IPS-18a (cell line): ENCODE measurements around the gene REST.

Experiments
- H3K27ac ChIP-seq: one replicate; pipeline ENCODE4 v1.5.1; 2013; ENCODE audit warnings: low read length
- H3K27me3 ChIP-seq: one replicate; pipeline ENCODE4 v1.6.1; 2013; ENCODE audit warnings: mild to moderate bottlenecking, low read length; ENCODE audit not compliant: control insufficient read depth, insufficient read depth
- H3K36me3 ChIP-seq: one replicate; pipeline ENCODE4 v1.6.1; 2013; ENCODE audit warnings: low read depth, low read length; ENCODE audit not compliant: control insufficient read depth
- H3K4me1 ChIP-seq: one replicate; pipeline ENCODE4 v1.6.1; 2013; ENCODE audit warnings: low read depth, low read length; ENCODE audit not compliant: control insufficient read depth
- H3K4me3 ChIP-seq: one replicate; pipeline ENCODE4 v1.5.1; 2013; ENCODE audit warnings: low read length
- H3K9ac ChIP-seq: one replicate; pipeline ENCODE4 v1.6.1; 2013; ENCODE audit warnings: mild to moderate bottlenecking, low read length, moderate library complexity
- H3K9me3 ChIP-seq: one replicate; pipeline ENCODE4 v1.6.1; 2013; ENCODE audit warnings: low read depth, low read length; ENCODE audit not compliant: control insufficient read depth

REST gene

DNA sequence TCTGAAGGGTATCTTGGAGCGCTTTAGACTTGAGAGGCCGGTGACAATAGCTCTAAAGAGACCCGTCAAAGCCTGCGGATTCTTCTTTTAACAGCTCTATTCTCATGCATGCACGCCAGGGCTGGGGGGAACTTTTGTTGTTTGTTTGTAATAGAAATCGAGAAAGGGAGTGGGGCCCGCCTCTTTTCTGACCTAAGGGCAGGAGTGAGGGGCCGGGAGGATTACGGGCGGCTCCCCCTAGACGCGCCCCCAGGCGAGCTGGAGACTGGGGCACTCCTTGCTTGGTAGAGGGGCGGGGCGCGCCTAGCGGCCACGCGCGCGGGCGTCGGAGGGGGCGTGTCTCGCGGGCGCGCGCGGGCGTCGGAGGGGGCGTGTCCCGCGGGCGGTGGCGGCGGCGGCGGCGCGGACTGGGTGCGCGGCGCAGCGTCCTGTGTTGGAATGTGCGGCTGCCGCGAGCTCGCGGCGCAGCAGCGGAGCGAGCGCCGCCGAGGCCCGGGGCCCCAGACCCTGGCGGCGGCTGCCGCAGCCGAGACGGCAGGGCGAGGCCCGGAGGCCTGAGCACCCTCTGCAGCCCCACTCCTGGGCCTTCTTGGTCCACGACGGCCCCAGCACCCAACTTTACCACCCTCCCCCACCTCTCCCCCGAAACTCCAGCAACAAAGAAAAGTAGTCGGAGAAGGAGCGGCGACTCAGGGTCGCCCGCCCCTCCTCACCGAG, at the start of gene REST:
TSS of gene REST (plus strand) at position 412 of the 717 bp plus-strand sequence. CDS start 2,739 bp downstream, outside the sequence.
- Histone ChIP-seq H3K36me3 (peaks cover 10% of the 10 kb centered on the region), H3K9ac (peak within 1 kb of the TSS; percentile 91), H3K4me1 (peaks cover 37% of the 10 kb centered on the region), H3K27me3 (peaks cover 18% of the 10 kb centered on the region), H3K4me3 (peak within 1 kb of the TSS; percentile 99), H3K9me3 (no peaks in the 10 kb centered on the region), H3K27ac (peak within 1 kb of the TSS; percentile 47)

- Histone ChIP-seq H3K9ac (no peak overlapping the region), H3K27me3 (peaks cover 6% of the 10 kb centered on the region), H3K36me3 (no peaks in the 10 kb centered on the region), H3K4me3 (no peak overlapping the region), H3K9me3 (no peaks in the 10 kb centered on the region), H3K4me1 (peaks cover 6% of the 10 kb centered on the region), H3K27ac (no peak overlapping the region)
Observed at GRCh38 chr4:56859841-56860240, 47.9 kb upstream of the REST start.

GRCh38 chr4:56860781-56861180, 46.9 kb upstream of the REST start:
- peaks cover 6% of the 10 kb centered on the region for H3K4me1 ChIP-seq
- peaks cover 6% of the 10 kb centered on the region for H3K27me3 ChIP-seq
- no peak overlapping the region for H3K27ac ChIP-seq
- H3K9ac ChIP-seq, result no peak overlapping the region
- H3K9me3 ChIP-seq, result no peaks in the 10 kb centered on the region
- H3K4me3 ChIP-seq, result no peak overlapping the region
- H3K36me3 ChIP-seq, result no peaks in the 10 kb centered on the region

DNA sequence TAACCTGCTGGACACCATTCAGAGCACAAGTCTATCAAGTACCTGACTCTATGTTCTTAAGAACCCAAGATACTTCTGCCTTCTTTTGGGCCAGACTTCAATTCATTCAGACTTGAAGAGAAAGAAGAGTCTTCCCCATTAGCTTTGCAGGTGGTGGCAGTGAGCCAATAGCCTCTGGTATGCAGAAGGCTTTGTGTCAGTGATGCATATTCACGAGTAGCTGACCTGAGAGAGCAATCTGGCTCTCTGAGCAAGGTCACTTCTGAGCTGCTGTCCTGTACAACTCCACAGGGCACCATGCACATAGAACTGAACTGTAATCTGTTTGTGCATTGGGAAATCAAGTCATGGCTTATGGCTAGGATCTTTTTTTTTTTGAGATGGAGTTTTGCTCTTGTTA, 46.3 kb upstream of the REST start:
- H3K27ac ChIP-seq, result no peak overlapping the region
- peaks cover 6% of the 10 kb centered on the region for H3K4me1 ChIP-seq
- no peak overlapping the region for H3K4me3 ChIP-seq

DNA sequence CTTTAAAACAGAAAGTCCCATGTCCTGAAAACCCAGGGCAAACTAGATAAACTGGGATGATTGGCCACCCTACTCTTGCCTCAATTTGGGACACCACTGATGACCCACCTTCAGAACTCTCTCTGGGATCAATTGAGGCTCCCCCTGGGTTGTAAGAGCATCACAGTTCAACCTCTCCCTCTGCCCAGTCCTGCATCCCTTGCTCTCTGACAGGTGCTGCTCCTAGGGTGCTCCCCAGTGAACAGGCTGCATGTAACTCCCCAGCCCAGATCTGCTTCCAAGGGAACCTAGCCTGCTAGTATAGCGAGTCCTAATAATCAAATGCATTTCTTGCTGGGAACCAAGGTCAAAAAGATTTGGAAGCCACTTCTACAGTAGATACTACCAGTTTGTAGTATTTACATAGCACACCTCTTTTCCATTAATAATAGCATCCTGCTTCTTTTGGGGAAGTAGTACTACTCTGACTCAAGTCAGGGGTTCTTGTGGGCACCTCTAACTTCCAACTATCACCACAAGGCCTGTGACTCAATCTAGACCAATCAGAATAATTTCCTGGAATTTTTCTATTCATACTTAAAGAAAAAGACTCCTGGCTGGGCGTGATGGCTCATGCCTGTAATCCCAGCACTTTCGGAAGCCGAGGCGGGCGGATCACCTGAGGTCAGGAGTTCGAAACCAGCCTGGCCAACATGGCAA, 44.1 kb upstream of the REST start:
- Histone ChIP-seq H3K27me3 (no peaks in the 10 kb centered on the region), H3K9ac (no peak overlapping the region), H3K27ac (no peak overlapping the region), H3K36me3 (no peaks in the 10 kb centered on the region), H3K4me3 (no peak overlapping the region), H3K4me1 (peaks cover 6% of the 10 kb centered on the region), H3K9me3 (no peaks in the 10 kb centered on the region)

More for the DNA sequence above, 46.3 kb upstream of the REST start:
- H3K27me3 ChIP-seq, result peaks cover 6% of the 10 kb centered on the region
- no peak overlapping the region for H3K9ac ChIP-seq
- no peaks in the 10 kb centered on the region for H3K9me3 ChIP-seq
- no peaks in the 10 kb centered on the region for H3K36me3 ChIP-seq

- no peak overlapping the region for H3K4me3 ChIP-seq
- H3K36me3 ChIP-seq, result no peaks in the 10 kb centered on the region
- H3K27me3 ChIP-seq, result no peaks in the 10 kb centered on the region
- no peak overlapping the region for H3K9ac ChIP-seq
- no peaks in the 10 kb centered on the region for H3K9me3 ChIP-seq
- no peak overlapping the region for H3K27ac ChIP-seq
- peaks cover 18% of the 10 kb centered on the region for H3K4me1 ChIP-seq
Observed at GRCh38 chr4:56870946-56871345, 36.8 kb upstream of the REST start.

- H3K36me3 ChIP-seq, result no peaks in the 10 kb centered on the region
- no peak overlapping the region for H3K27ac ChIP-seq
- no peak overlapping the region for H3K9ac ChIP-seq
- H3K4me3 ChIP-seq, result no peak overlapping the region
- no peaks in the 10 kb centered on the region for H3K9me3 ChIP-seq
- no peaks in the 10 kb centered on the region for H3K27me3 ChIP-seq
- peaks cover 18% of the 10 kb centered on the region for H3K4me1 ChIP-seq
Observed at GRCh38 chr4:56871371-56871866, 36.3 kb upstream of the REST start.

DNA sequence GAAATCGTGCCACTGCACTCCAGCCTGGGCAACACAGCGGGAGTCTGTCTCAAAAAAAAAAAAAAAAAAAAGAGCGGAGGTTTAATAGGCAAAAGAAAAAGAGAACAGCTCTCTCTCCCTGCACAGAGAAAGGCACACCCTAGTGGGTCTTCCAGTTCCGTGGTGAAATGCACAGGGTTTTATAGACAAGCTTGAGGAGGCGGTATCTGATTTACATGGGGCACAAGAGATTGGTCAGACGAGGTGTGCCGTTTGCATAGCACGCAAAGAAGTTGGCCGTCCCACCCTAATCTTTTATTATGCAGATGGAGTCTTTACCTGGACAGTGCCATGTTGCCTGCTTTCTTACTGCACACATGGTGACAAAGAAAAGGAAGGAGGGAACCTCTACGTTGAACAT, 33.5 kb upstream of the REST start:
- H3K27ac ChIP-seq, result no peak overlapping the region
- no peaks in the 10 kb centered on the region for H3K27me3 ChIP-seq
- H3K4me3 ChIP-seq, result peak overlapping the region; percentile 29
- H3K4me1 ChIP-seq, result peaks cover 18% of the 10 kb centered on the region
- no peaks in the 10 kb centered on the region for H3K9me3 ChIP-seq
- H3K9ac ChIP-seq, result peak overlapping the region; percentile 43
- H3K36me3 ChIP-seq, result no peaks in the 10 kb centered on the region

DNA sequence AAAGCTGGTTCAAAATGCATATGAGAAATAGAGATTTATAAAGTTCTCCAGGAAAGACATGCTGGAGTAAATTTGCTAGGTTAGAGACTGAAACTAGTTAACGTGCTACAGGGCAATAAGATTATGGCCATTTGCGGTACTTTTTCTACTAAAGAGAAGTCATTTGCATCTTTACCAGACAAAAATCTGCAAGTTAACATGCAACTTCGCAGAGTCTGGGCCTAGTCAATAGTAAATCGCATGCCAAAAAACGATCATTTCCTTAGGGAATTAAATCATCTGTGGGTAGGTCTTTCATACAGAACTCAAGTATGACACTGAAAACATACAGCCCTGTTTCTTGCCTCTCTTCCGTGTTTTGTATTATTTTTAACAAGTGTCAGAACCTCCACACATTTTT, 32.8 kb upstream of the REST start:
- H3K9me3 ChIP-seq, result no peaks in the 10 kb centered on the region
- H3K27ac ChIP-seq, result no peak overlapping the region
- peaks cover 18% of the 10 kb centered on the region for H3K4me1 ChIP-seq
- H3K27me3 ChIP-seq, result no peaks in the 10 kb centered on the region
- H3K4me3 ChIP-seq, result no peak overlapping the region
- H3K9ac ChIP-seq, result peak overlapping the region; percentile 43
- no peaks in the 10 kb centered on the region for H3K36me3 ChIP-seq

- no peak overlapping the region for H3K27ac ChIP-seq
- H3K9ac ChIP-seq, result no peak overlapping the region
- no peaks in the 10 kb centered on the region for H3K9me3 ChIP-seq
- H3K27me3 ChIP-seq, result no peaks in the 10 kb centered on the region
- H3K4me1 ChIP-seq, result peaks cover 14% of the 10 kb centered on the region
- H3K4me3 ChIP-seq, result no peak overlapping the region
- no peaks in the 10 kb centered on the region for H3K36me3 ChIP-seq
Observed at GRCh38 chr4:56876264-56876663, 31.4 kb upstream of the REST start.

DNA sequence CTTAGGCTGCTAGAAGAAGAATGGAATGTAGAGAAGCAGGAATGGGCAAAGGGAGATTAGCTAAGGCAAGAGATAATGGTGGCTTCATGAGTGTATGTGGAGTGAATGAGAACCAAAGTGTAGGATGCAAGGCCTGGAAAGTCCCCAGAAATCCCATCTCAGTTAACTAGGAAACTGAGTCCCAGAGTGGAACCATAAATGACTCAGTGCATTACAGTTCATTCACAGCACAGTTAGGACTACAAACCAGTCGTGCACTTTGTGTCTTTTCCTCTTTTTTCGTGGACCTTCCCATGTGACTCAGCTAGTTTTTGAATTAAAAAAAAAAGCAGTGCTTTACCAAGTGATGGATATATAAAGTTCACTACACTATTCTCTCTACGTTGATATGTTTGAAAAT, 27.7 kb upstream of the REST start:
- Histone ChIP-seq H3K27ac (no peak overlapping the region), H3K27me3 (no peaks in the 10 kb centered on the region), H3K4me1 (peaks cover 2% of the 10 kb centered on the region), H3K4me3 (no peak overlapping the region), H3K9me3 (no peaks in the 10 kb centered on the region), H3K36me3 (no peaks in the 10 kb centered on the region), H3K9ac (no peak overlapping the region)

GRCh38 chr4:56880572-56880971, 27.1 kb upstream of the REST start:
- no peaks in the 10 kb centered on the region for H3K36me3 ChIP-seq
- H3K27me3 ChIP-seq, result no peaks in the 10 kb centered on the region
- H3K27ac ChIP-seq, result no peak overlapping the region
- no peaks in the 10 kb centered on the region for H3K4me1 ChIP-seq
- H3K9me3 ChIP-seq, result no peaks in the 10 kb centered on the region
- H3K4me3 ChIP-seq, result no peak overlapping the region
- no peak overlapping the region for H3K9ac ChIP-seq
